ENCODE data around the gene SRL. TPM values are rescaled to one million over a fixed set of nuclear protein-coding genes. Genes with fewer than 3 reads are reported as not detected.

Gene SRL
- polyA plus RNA-seq, 1 of the 3 experiments (the other 2 are of a cell fraction), result not detected

DNA sequence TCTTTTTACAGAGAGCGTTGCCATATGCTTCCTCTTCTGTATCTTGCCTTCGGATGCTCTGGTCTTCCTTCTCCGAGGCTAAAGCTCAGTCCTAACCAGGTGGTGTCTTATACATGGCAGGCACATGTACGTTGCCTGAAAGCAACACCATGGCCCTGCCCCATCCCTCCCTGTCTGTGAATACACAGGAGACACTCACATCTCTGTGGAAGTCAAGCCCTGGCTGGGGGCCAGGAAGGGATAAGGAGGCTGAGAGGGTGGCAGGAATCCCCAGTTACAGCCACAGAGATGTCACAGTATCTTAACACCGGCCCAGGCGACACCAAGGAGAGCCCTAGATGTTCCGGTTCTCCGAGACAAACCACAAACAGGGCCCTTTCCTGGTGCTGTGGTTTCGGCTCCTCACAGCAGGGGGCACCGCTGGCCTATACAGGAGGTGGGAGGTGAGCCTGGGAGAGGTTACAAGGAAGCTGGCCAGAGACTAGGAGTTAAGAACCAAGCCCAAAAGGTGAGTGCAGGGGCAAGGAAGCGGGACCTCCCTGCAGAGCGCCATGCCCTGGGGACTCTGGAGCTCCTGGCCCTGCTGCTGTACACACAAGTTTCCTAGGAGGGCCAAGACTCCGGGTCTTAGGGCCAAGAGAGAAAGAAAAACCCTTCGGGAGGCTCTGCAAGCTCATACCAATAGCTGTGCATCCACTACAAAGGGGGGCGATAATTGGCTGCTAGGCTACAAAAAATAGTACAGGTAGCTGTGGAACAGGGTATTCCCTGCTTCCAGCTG is 41.7 kb downstream of the SRL start:
- Histone ChIP-seq H3K79me2 (ENCODE audit: insufficient read depth) (no peaks in the 10 kb centered on the region), H3F3A (replicated peaks; ENCODE audit: insufficient read depth) (no peaks in the 10 kb centered on the region), H3K27ac (ENCODE audit: low read depth in 2 of 2, low read length in 1 of 2) (no peak overlapping the region), H3K4me1 (ENCODE audit: control insufficient read depth in 1 of 2, insufficient read depth in 2 of 2, low read depth in 1 of 2, low read length in 1 of 2) (peaks cover 2 to 4% of the 10 kb centered on the region in 2 experiments; a peak in 1 of 4 replicates), H3K36me3 (replicated peaks in 1 of 2; ENCODE audit: control insufficient read depth in 1 of 2, insufficient read depth in 2 of 2, low read length in 1 of 2) (no peaks in the 10 kb centered on the region), H3K4me2 (no peak overlapping the region; the same call in 1 of the 2 replicates), H2AFZ (ENCODE audit: low read depth) (peak overlapping the region; percentile 82), H3K9me3 (no peaks in the 10 kb centered on the region), H3K4me3 (ENCODE audit: low read depth in 2 of 2, low read length in 1 of 2) (no peak overlapping the region), H3K9ac (no peak overlapping the region), H4K20me1 (ENCODE audit: insufficient read depth) (no peaks in the 10 kb centered on the region), H3K27me3 (ENCODE audit: insufficient read depth) (no peaks in the 10 kb centered on the region), H3K9me2 (no peaks in the 10 kb centered on the region)
- CTCF ChIA-PET, result interaction anchor here (0.5 to 6.8 kb wide), 41 partner anchors 9 to 220 kb away, joined by 3 to 98 read pairs (median 5); partner anchors contain the start of genes PAM16 and TFAP4
- POLR2A ChIA-PET, result interaction anchor here (1.3 kb wide), 1 partner anchor 16 kb away, joined by 4 read pairs; no protein-coding TSS in a partner anchor
- DNase-seq, result peak; percentile 86
- TF ChIP-seq NRF1 (IDR thresholded peaks at IDR 0.05; ENCODE audit: low read depth, low read length), result no peak
- no peak for TF ChIP-seq CHD2 (IDR thresholded peaks at IDR 0.05; ENCODE audit: low read length, partially characterized antibody)
- TF ChIP-seq CTCF (IDR thresholded peaks at IDR 0.05), result peak; percentile 82
- no peak for TF ChIP-seq TAF1 (IDR thresholded peaks at IDR 0.05; ENCODE audit: borderline replicate concordance, low read depth, low read length)
- TF ChIP-seq NFIC (IDR thresholded peaks at IDR 0.05; ENCODE audit: borderline replicate concordance), result no peak
- no peak for TF ChIP-seq MAX (IDR thresholded peaks at IDR 0.05; ENCODE audit: low read depth)
- TF ChIP-seq, protein P1, sequence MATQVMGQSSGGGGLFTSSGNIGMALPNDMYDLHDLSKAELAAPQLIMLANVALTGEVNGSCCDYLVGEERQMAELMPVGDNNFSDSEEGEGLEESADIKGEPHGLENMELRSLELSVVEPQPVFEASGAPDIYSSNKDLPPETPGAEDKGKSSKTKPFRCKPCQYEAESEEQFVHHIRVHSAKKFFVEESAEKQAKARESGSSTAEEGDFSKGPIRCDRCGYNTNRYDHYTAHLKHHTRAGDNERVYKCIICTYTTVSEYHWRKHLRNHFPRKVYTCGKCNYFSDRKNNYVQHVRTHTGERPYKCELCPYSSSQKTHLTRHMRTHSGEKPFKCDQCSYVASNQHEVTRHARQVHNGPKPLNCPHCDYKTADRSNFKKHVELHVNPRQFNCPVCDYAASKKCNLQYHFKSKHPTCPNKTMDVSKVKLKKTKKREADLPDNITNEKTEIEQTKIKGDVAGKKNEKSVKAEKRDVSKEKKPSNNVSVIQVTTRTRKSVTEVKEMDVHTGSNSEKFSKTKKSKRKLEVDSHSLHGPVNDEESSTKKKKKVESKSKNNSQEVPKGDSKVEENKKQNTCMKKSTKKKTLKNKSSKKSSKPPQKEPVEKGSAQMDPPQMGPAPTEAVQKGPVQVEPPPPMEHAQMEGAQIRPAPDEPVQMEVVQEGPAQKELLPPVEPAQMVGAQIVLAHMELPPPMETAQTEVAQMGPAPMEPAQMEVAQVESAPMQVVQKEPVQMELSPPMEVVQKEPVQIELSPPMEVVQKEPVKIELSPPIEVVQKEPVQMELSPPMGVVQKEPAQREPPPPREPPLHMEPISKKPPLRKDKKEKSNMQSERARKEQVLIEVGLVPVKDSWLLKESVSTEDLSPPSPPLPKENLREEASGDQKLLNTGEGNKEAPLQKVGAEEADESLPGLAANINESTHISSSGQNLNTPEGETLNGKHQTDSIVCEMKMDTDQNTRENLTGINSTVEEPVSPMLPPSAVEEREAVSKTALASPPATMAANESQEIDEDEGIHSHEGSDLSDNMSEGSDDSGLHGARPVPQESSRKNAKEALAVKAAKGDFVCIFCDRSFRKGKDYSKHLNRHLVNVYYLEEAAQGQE (IDR thresholded peaks at IDR 0.05; ENCODE audit: low read depth, low read length), result no peak
- TF ChIP-seq RXRA (IDR thresholded peaks at IDR 0.05; ENCODE audit: borderline replicate concordance, low read depth), result no peak
- TF ChIP-seq SMC3 (IDR thresholded peaks at IDR 0.05; ENCODE audit: low read depth, low read length), result peak; percentile 85
- TF ChIP-seq RCOR1 (IDR thresholded peaks at IDR 0.05; ENCODE audit: low read length), result no peak
- TF ChIP-seq YY1 (IDR thresholded peaks at IDR 0.05; ENCODE audit: low read depth), result no peak
- no peak for TF ChIP-seq FOXM1 (IDR thresholded peaks at IDR 0.05; ENCODE audit: low read depth)
- TF ChIP-seq RAD21 (IDR thresholded peaks at IDR 0.05; ENCODE audit: low read length), result peak; percentile 90
- WGBS (ENCODE audit: low lambda C conversion rate), result 47% methylated on average over 13 of the region's 15 CpGs
